GM20000 (cell line): ENCODE results near the gene MOB3A.

Experiments used
- DNase-seq: peaks from one replicate; pipeline ENCODE4 v3.0.0; 2012; ENCODE audit warnings: low spot score
- CTCF ChIP-seq: IDR thresholded peaks from 2 replicates; pipeline ENCODE4 v1.5.1; 2012; ENCODE audit warnings: mild to moderate bottlenecking, control low read depth; ENCODE audit errors: extremely low read depth, missing control alignments

MOB3A gene

DNA sequence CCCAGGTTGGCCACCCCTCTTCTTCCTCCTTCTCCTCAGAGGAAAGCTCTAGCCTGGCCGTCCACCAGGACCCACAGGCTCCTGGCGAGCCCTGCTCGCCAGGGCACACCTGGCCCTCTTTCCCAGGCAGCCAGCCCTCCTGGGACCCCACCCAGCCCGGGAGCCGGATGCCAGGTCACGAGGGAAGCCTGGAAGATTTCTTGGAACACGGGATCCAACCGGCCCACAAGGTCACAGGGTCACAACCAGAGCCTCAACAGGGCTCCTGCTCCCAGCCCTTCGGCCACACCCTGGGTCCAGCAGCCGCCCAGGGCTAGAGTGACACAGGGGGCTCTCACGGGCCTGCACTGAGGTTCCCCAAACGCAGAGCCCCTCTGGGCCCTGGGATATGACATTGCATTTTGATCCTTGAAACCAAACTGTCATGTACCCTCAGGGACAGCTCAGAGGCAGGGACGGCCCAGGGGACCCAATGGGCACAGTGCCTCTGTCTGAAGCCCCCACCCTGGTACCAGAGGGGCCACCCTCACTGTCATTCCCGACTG, 50.6 kb downstream of the MOB3A start:
- TF ChIP-seq CTCF, result no peak

GRCh38 chr19:2044709-2045500, 51.2 kb downstream of the MOB3A start:
- TF ChIP-seq CTCF, result no peak
- DNase-seq, result no peak

More for the DNA sequence above, 50.6 kb downstream of the MOB3A start:
- no peak for DNase-seq

GRCh38 chr19:2043961-2044708, 52.0 kb downstream of the MOB3A start:
- DNase-seq, result no peak
- no peak for TF ChIP-seq CTCF

DNA sequence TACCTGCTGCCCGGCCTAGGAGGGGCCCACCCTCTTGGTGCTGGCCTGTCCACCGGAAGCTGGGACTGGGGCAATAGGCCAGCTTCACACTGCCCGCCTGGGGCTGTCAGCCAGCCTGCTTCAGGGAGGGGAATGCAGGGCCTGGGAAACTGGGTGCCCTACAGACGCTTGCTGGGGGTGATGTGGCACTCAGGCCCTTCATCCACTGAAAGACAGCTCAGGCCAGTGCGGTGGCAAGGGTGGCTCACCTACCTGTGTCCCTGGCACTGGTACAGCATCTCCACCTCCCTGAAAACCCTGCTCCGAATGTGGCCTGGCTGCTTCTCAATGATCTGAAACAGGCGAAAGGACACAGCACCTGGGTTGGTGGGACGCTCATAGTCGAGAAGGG, 52.9 kb downstream of the MOB3A start:
- no peak for TF ChIP-seq CTCF
- no peak for DNase-seq

- no peak for TF ChIP-seq CTCF
- DNase-seq, result no peak
Observed at GRCh38 chr19:2042485-2043250, 53.5 kb downstream of the MOB3A start.

GRCh38 chr19:2041683-2042484, 54.2 kb downstream of the MOB3A start:
- peak; percentile 100 for DNase-seq
- TF ChIP-seq CTCF, result no peak
